Measurements from ENCODE around the gene ISG15. TPM values are rescaled to one million over a fixed set of nuclear protein-coding genes. Genes with fewer than 3 reads are reported as not detected.

Gene ISG15
- total and polyA plus RNA-seq, 9 of the 15 experiments (the other 6 are each of a cell fraction or from before 2014, with no cell fraction given): 0.40 to 58.3 (median 12.2) TPM

DNA sequence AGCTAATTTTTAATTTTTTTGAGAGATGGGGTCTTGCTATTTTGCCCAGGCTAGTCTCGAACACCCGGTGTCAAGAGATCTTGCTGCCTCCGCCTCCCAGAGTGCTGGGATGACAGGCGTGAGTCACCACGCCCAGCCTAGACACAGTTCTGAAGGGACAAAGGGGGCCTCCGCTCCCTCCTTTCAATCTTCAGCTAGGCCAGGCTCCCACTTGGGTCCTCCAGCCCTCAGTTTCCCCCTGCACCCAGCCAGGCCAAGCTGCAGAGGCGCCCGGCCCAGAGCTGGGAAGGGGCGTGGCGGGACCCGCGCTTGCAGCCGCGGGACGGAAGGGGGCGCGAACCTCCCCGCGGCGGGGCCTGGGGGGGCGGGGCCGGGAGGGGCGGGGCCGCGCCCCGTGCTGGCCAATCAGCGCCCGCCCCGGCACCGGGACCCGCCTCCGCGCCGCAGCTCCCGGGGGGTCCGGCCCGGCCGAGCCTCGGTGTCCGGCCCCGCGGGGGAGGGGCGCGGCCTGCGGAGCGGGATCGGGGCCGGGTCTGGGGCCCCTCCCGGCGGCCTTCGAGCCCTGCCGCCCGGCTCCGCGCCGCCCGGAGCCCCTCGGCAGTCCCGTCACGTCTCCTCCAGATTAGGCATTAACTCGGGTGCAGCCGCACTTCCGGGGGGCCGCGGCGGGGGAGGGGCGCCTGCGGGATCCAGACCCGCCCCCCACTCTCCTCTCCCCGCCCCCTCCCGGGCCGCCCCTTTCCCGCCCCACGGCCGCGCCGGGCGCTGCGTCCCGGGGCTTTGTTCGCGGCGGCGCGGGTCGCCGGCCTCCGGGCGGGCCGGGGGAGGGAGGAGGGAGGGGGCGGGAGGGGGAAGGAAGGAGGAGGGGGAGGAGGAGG is 6.1 kb downstream of the ISG15 start:
- intact Hi-C loops (cut with micrococcal nuclease) (no loop called here), in situ Hi-C loops (cut with MboI) (no loop called here)
- Histone ChIP-seq H3K36me3 (ENCODE audit: control insufficient read depth, insufficient read depth, low read length) (peaks cover 29% of the 10 kb centered on the region; the same call in 1 of the 3 replicates), H3K4me1 (replicated peaks in 1 of 2; ENCODE audit: control insufficient read depth in 2 of 2, insufficient read depth in 2 of 2, low read length in 2 of 2) (peaks cover 27 to 68% of the 10 kb centered on the region in 2 experiments), H3K9ac (ENCODE audit: insufficient read depth in 1 of 2, low read depth in 2 of 2, low read length in 2 of 2) (peak overlapping the region; percentile 53 to 81; a peak in 3 of 4 replicates), H3K9me3 (replicated peaks; ENCODE audit: control insufficient read depth, insufficient read depth, low read depth, low read length) (no peaks in the 10 kb centered on the region), H3K27me3 (ENCODE audit: control insufficient read depth in 2 of 2, insufficient read depth in 2 of 2, low read length in 2 of 2) (no peaks in the 10 kb centered on the region), H4K20me1 (replicated peaks; ENCODE audit: control insufficient read depth, insufficient read depth, low read length) (peaks cover 11% of the 10 kb centered on the region), H3K79me2 (ENCODE audit: control insufficient read depth, insufficient read depth, low read length) (peaks cover 37% of the 10 kb centered on the region), H2AFZ (ENCODE audit: low read depth, low read length) (peak overlapping the region; percentile 85), H3K27ac (ENCODE audit: extremely low read depth, low read depth, low read length) (peak overlapping the region; percentile 84; the same call in 2 of the 3 replicates), H3K9me1 (ENCODE audit: control insufficient read depth, insufficient read depth, low read length) (peaks cover 9% of the 10 kb centered on the region), H3K4me3 (peak overlapping the region; percentile 55), H3K4me2 (ENCODE audit: insufficient read depth, low read length) (peak overlapping the region; percentile 52)
- 6% methylated on average over 29 of the region's 91 CpGs for WGBS (ENCODE audit: insufficient coverage, low coverage, missing lambda C conversion rate)
- peak; percentile 88 to 98 (median 98) for DNase-seq (ENCODE audit: extremely low read depth in 1 of 4, low spot score in 3 of 4)
- no TSS peak for BruUV-seq (replicated peaks)
- peak; percentile 82 for ATAC-seq
- POLR2A ChIA-PET: interaction anchor here (1.0 to 1.5 kb wide), 5 partner anchors 12 to 380 kb away, joined by 3 to 4 read pairs (median 3); partner anchors contain the start of gene CCNL2
- CTCF ChIA-PET (ENCODE audit: low intra/inter-chr PET ratio): interaction anchor here (0.6 kb wide), 2 partner anchors 14 to 115 kb away, joined by 3 to 4 read pairs; no protein-coding TSS in a partner anchor
- peak; percentile 51 for FAIRE-seq
- TF ChIP-seq, protein P1, sequence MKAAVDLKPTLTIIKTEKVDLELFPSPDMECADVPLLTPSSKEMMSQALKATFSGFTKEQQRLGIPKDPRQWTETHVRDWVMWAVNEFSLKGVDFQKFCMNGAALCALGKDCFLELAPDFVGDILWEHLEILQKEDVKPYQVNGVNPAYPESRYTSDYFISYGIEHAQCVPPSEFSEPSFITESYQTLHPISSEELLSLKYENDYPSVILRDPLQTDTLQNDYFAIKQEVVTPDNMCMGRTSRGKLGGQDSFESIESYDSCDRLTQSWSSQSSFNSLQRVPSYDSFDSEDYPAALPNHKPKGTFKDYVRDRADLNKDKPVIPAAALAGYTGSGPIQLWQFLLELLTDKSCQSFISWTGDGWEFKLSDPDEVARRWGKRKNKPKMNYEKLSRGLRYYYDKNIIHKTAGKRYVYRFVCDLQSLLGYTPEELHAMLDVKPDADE (conservative IDR thresholded peaks at IDR 0.05; ENCODE audit: control insufficient read depth, low read depth, low read length): 0 out of 2 replicates have a peak, but pooled peaks have one; percentile 35
- TF ChIP-seq, protein P2, sequence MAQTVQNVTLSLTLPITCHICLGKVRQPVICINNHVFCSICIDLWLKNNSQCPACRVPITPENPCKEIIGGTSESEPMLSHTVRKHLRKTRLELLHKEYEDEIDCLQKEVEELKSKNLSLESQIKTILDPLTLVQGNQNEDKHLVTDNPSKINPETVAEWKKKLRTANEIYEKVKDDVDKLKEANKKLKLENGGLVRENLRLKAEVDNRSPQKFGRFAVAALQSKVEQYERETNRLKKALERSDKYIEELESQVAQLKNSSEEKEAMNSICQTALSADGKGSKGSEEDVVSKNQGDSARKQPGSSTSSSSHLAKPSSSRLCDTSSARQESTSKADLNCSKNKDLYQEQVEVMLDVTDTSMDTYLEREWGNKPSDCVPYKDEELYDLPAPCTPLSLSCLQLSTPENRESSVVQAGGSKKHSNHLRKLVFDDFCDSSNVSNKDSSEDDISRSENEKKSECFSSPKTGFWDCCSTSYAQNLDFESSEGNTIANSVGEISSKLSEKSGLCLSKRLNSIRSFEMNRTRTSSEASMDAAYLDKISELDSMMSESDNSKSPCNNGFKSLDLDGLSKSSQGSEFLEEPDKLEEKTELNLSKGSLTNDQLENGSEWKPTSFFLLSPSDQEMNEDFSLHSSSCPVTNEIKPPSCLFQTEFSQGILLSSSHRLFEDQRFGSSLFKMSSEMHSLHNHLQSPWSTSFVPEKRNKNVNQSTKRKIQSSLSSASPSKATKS (CRISPR knock-in tag; IDR thresholded peaks at IDR 0.05): no peak
- TF ChIP-seq ZKSCAN3 (CRISPR knock-in tag; IDR thresholded peaks at IDR 0.05) (no peak), HDAC1 (IDR thresholded peaks at IDR 0.05) (0 out of 4 replicates have a peak, but pooled peaks of 1 of the 2 experiments have one; percentile 21), TCF7 (IDR thresholded peaks at IDR 0.05; ENCODE audit: borderline replicate concordance) (no peak), BRD9 (IDR thresholded peaks at IDR 0.05; ENCODE audit: low read depth, partially characterized antibody) (no peak), ILK (tag; IDR thresholded peaks at IDR 0.05; ENCODE audit: borderline replicate concordance, low read depth) (no peak), ETS2 (tag; IDR thresholded peaks at IDR 0.05; ENCODE audit: borderline replicate concordance, poor library complexity, severe bottlenecking) (no peak)
- TF ChIP-seq, protein P3, sequence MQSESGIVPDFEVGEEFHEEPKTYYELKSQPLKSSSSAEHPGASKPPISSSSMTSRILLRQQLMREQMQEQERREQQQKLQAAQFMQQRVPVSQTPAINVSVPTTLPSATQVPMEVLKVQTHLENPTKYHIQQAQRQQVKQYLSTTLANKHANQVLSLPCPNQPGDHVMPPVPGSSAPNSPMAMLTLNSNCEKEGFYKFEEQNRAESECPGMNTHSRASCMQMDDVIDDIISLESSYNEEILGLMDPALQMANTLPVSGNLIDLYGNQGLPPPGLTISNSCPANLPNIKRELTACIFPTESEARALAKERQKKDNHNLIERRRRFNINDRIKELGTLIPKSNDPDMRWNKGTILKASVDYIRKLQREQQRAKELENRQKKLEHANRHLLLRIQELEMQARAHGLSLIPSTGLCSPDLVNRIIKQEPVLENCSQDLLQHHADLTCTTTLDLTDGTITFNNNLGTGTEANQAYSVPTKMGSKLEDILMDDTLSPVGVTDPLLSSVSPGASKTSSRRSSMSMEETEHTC (IDR thresholded peaks at IDR 0.05): no peak
- TF ChIP-seq, protein P4, sequence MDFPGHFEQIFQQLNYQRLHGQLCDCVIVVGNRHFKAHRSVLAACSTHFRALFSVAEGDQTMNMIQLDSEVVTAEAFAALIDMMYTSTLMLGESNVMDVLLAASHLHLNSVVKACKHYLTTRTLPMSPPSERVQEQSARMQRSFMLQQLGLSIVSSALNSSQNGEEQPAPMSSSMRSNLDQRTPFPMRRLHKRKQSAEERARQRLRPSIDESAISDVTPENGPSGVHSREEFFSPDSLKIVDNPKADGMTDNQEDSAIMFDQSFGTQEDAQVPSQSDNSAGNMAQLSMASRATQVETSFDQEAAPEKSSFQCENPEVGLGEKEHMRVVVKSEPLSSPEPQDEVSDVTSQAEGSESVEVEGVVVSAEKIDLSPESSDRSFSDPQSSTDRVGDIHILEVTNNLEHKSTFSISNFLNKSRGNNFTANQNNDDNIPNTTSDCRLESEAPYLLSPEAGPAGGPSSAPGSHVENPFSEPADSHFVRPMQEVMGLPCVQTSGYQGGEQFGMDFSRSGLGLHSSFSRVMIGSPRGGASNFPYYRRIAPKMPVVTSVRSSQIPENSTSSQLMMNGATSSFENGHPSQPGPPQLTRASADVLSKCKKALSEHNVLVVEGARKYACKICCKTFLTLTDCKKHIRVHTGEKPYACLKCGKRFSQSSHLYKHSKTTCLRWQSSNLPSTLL (IDR thresholded peaks at IDR 0.05): peak; percentile 81
